Heart left ventricle (tissue), 13 donors: ENCODE measurements around the gene P3H1.

Experiments
- POLR2A ChIP-seq, 2 donors: fragments of 450-650 bp; IDR thresholded peaks; one replicate each; pipeline ENCODE4 v1.6.1; 2017; ENCODE audit warnings: antibody characterized with exemption in 2 of 2, mild to moderate bottlenecking in 2 of 2, moderate library complexity in 2 of 2
- TF ChIP-seq, protein P1 (sequence below), 12 donors: fragments of 200-600 bp; sonication (generic) in 4 of 12; IDR thresholded peaks; one replicate each; pipeline versions ENCODE4 v1.5.0 to v1.8.0; 2018 to 2022; ENCODE audit warnings: antibody characterized with exemption in 12 of 12, mild to moderate bottlenecking in 5 of 12
- donor health status: ischemic (EF 13 %, LVEDD 7.1; RV severe dilation, severe dysfunction).
- donor health status: DM: no; HTN: yes; CAD: no.
- donor health status: DM: no; HTN: no; CAD: no.
- donor health status: ischemic (EF 25% LVEDD 6.9; RV normal size, moderate dysfunction).
- donor health status: ischemic (EF 25% LVEDD 5.7; RV mildly dilated, moderate dysfunction).
- donor health status: ischemic (EF 35%, LVEDD 5.7; RV mildly dilated, moderate dysfunction).
- donor health status: nonischemic (EF 11% LVEDD 7.7; RV severe dilation, severe dysfunction).
- donor health status: DM: yes; HTN: yes; CAD: no.
- donor health status: PGD.
- donor health status: ischemic (EF 29% LVEDD 5.4; RV normal size, mild dysfunction).
- donor health status: nonischemic (EF 23%, LVEDD 6.1; RV moderate dilation, normal function).

DNA sequence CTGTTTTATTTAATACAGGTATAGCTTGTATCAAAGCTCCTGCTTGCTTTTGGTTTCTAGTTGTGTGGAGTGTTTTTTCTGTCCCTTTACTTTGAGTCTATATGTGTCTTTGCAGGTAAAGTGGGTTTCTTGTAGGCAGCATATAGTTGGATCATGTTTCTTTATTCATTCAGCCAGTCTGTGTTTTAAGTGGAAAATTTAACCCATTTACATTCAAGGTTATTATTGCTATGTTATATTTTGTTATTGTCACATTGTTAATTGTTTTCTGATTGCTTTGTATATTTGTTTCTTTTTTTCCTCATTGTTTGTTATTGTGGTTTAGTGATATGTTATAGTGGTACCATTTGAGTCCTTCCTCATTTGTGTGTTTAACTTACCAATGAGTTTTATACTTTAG is 53.5 kb downstream of the P3H1 start:
- TF ChIP-seq, protein P1, sequence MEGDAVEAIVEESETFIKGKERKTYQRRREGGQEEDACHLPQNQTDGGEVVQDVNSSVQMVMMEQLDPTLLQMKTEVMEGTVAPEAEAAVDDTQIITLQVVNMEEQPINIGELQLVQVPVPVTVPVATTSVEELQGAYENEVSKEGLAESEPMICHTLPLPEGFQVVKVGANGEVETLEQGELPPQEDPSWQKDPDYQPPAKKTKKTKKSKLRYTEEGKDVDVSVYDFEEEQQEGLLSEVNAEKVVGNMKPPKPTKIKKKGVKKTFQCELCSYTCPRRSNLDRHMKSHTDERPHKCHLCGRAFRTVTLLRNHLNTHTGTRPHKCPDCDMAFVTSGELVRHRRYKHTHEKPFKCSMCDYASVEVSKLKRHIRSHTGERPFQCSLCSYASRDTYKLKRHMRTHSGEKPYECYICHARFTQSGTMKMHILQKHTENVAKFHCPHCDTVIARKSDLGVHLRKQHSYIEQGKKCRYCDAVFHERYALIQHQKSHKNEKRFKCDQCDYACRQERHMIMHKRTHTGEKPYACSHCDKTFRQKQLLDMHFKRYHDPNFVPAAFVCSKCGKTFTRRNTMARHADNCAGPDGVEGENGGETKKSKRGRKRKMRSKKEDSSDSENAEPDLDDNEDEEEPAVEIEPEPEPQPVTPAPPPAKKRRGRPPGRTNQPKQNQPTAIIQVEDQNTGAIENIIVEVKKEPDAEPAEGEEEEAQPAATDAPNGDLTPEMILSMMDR (IDR thresholded peaks at IDR 0.05), result no peak
- TF ChIP-seq POLR2A (IDR thresholded peaks at IDR 0.05), result no peak
